Trophoblast cell (in vitro differentiated cells and primary cell): Measurements from ENCODE around the gene TREML4.

Experiments used
- DNase-seq, 2 donors: peaks; one replicate each; pipeline ENCODE4 v3.0.0-alpha.2; 2016
- H2AFZ ChIP-seq: 2 replicates; pipeline ENCODE4 v1.6.1; 2013; ENCODE audit warnings: low read length, moderate library complexity, mild to moderate bottlenecking; ENCODE audit not compliant: insufficient read depth, poor library complexity
- H2AK5ac ChIP-seq: 2 replicates; pipeline ENCODE4 v1.6.1; 2013; ENCODE audit warnings: mild to moderate bottlenecking, low read length
- H2BK120ac ChIP-seq: 2 replicates; pipeline ENCODE4 v1.6.1; 2013; ENCODE audit warnings: low read length, mild to moderate bottlenecking, moderate library complexity; ENCODE audit not compliant: insufficient read depth, poor library complexity
- H2BK12ac ChIP-seq: 2 replicates; pipeline ENCODE4 v1.6.1; 2013; ENCODE audit warnings: mild to moderate bottlenecking, low read length, moderate library complexity
- H2BK5ac ChIP-seq: 2 replicates; pipeline ENCODE4 v1.6.1; 2013; ENCODE audit warnings: low read length, low read depth, moderate library complexity, mild to moderate bottlenecking; ENCODE audit not compliant: poor library complexity
- H3K14ac ChIP-seq: 2 replicates; pipeline ENCODE4 v1.6.1; 2013; ENCODE audit warnings: mild to moderate bottlenecking, low read length
- H3K18ac ChIP-seq: 2 replicates; pipeline ENCODE4 v1.6.1; 2013; ENCODE audit warnings: mild to moderate bottlenecking, low read length
- H3K23ac ChIP-seq: 2 replicates; pipeline ENCODE4 v1.6.1; 2013; ENCODE audit warnings: low read length
- H3K27ac ChIP-seq: 2 replicates; pipeline ENCODE4 v1.5.1; 2013; ENCODE audit warnings: low read depth, mild to moderate bottlenecking, inconsistent platforms, low read length, moderate library complexity
- H3K27me3 ChIP-seq: 2 replicates; pipeline ENCODE4 v1.6.1; 2013; ENCODE audit warnings: inconsistent platforms, mild to moderate bottlenecking, low read length, moderate library complexity; ENCODE audit not compliant: insufficient read depth
- H3K36me3 ChIP-seq, 2 experiments: 1 replicate in 1 of 2; 2 replicates in 1 of 2; pipeline ENCODE4 v1.6.1; 2013; ENCODE audit warnings: low read length in 2 of 2, mild to moderate bottlenecking in 2 of 2, moderate library complexity in 1 of 2; ENCODE audit not compliant: insufficient read depth in 2 of 2, control insufficient read depth in 1 of 2
- H3K4ac ChIP-seq: 2 replicates; pipeline ENCODE4 v1.6.1; 2013; ENCODE audit warnings: low read depth, mild to moderate bottlenecking, low read length, moderate library complexity
- H3K4me1 ChIP-seq, 2 experiments: 1 replicate in 1 of 2; 2 replicates in 1 of 2; pipeline ENCODE4 v1.6.1; 2013; ENCODE audit warnings: low read length in 2 of 2, mild to moderate bottlenecking in 2 of 2, moderate library complexity in 1 of 2; ENCODE audit not compliant: insufficient read depth in 2 of 2, control insufficient read depth in 1 of 2
- H3K4me2 ChIP-seq: 2 replicates; pipeline ENCODE4 v1.6.1; 2013; ENCODE audit warnings: inconsistent platforms, mild to moderate bottlenecking, low read length, moderate library complexity
- H3K4me3 ChIP-seq: 2 replicates; pipeline ENCODE4 v1.5.1; 2013; ENCODE audit warnings: mild to moderate bottlenecking, low read depth, low read length, inconsistent platforms
- H3K79me1 ChIP-seq: one replicate; pipeline ENCODE4 v1.6.1; 2013; ENCODE audit warnings: low read length
- H3K79me2 ChIP-seq: 2 replicates; pipeline ENCODE4 v1.6.1; 2013; ENCODE audit warnings: low read length, mild to moderate bottlenecking; ENCODE audit not compliant: control insufficient read depth, insufficient read depth, poor library complexity
- H3K9ac ChIP-seq: 2 replicates; pipeline ENCODE4 v1.6.1; 2013; ENCODE audit warnings: mild to moderate bottlenecking, low read length
- H3K9me3 ChIP-seq: 2 replicates; pipeline ENCODE4 v1.6.1; 2013; ENCODE audit warnings: low read depth, mild to moderate bottlenecking, control low read depth, inconsistent platforms, low read length; ENCODE audit not compliant: insufficient read depth
- H4K12ac ChIP-seq: 2 replicates; pipeline ENCODE4 v1.6.1; 2013; ENCODE audit warnings: low read depth, mild to moderate bottlenecking, low read length, moderate library complexity
- H4K8ac ChIP-seq: 2 replicates; pipeline ENCODE4 v1.6.1; 2013; ENCODE audit warnings: low read depth, mild to moderate bottlenecking, low read length, moderate library complexity
- H4K91ac ChIP-seq: one replicate; pipeline ENCODE4 v1.6.1; 2013; ENCODE audit warnings: low read depth, mild to moderate bottlenecking, low read length, moderate library complexity
- WGBS: extraction: QIAGEN DNeasy Blood & Tissue Kit; methylation state at CpG from one replicate; pipeline ENCODE4 v1.1.7; 2013; ENCODE audit warnings: missing lambda C conversion rate; ENCODE audit not compliant: insufficient read length, insufficient coverage; ENCODE audit errors: extremely low coverage; 5-methylcytosine and 5-hydroxymethylcytosine counted together

The TREML4 gene

GRCh38 chr6:41258196-41258493 lies 30.0 kb downstream of the TREML4 start:
- Histone ChIP-seq H2BK5ac (no peak overlapping the region), H3K27me3 (no peaks in the 10 kb centered on the region), H3K4ac (no peak overlapping the region), H3K9ac (no peak overlapping the region), H3K4me2 (no peak overlapping the region), H2AK5ac (no peak overlapping the region), H3K4me3 (no peak overlapping the region), H3K36me3 (no peaks in the 10 kb centered on the region), H4K12ac (no peak overlapping the region), H2AFZ (no peak overlapping the region), H4K91ac (no peak overlapping the region), H3K14ac (no peak overlapping the region), H3K79me2 (no peaks in the 10 kb centered on the region), H3K18ac (no peak overlapping the region), H4K8ac (no peak overlapping the region), H2BK120ac (no peak overlapping the region), H3K23ac (no peak overlapping the region), H3K79me1 (no peaks in the 10 kb centered on the region), H3K27ac (no peak overlapping the region), H3K9me3 (peaks cover 5% of the 10 kb centered on the region), H3K4me1 (peaks cover 0 to 6% of the 10 kb centered on the region in 2 experiments), H2BK12ac (no peak overlapping the region)
- WGBS = no CpG with 5 or more reads among the region's 1 CpG
- no peak for DNase-seq

- Histone ChIP-seq H3K14ac (no peak overlapping the region), H3K36me3 (no peaks in the 10 kb centered on the region), H3K79me2 (no peaks in the 10 kb centered on the region), H3K79me1 (no peaks in the 10 kb centered on the region), H3K4me2 (no peak overlapping the region), H3K23ac (no peak overlapping the region), H3K18ac (no peak overlapping the region), H4K8ac (no peak overlapping the region), H3K27ac (no peak overlapping the region), H3K4me1 (peaks cover 0 to 3% of the 10 kb centered on the region in 2 experiments), H3K27me3 (no peaks in the 10 kb centered on the region), H3K4ac (no peak overlapping the region), H2AFZ (no peak overlapping the region), H2BK5ac (no peak overlapping the region), H4K12ac (no peak overlapping the region), H4K91ac (no peak overlapping the region), H2BK120ac (no peak overlapping the region), H3K9me3 (peaks cover 2% of the 10 kb centered on the region), H3K4me3 (no peak overlapping the region), H3K9ac (no peak overlapping the region), H2BK12ac (no peak overlapping the region), H2AK5ac (no peak overlapping the region)
- no CpG with 5 or more reads among the region's 2 CpGs for WGBS
- DNase-seq = no peak
These were observed 34.3 kb downstream of the TREML4 start for GRCh38 chr6:41262401-41262800.

GRCh38 chr6:41263267-41263666 lies 35.1 kb downstream of the TREML4 start:
- no peak overlapping the region for H4K91ac ChIP-seq
- no peak overlapping the region for H3K9ac ChIP-seq
- H2BK12ac ChIP-seq = no peak overlapping the region
- H4K8ac ChIP-seq = no peak overlapping the region
- no peak for DNase-seq
- no peak overlapping the region for H2BK120ac ChIP-seq
- no peaks in the 10 kb centered on the region for H3K9me3 ChIP-seq
- H2AFZ ChIP-seq = no peak overlapping the region
- no CpG with 5 or more reads among the region's 1 CpG for WGBS
- no peak overlapping the region for H3K4me2 ChIP-seq
- no peak overlapping the region for H3K23ac ChIP-seq
- peaks cover 0 to under 1% of the 10 kb centered on the region in 2 experiments for H3K4me1 ChIP-seq
- H4K12ac ChIP-seq = no peak overlapping the region
- H3K4ac ChIP-seq = no peak overlapping the region
- no peak overlapping the region for H2AK5ac ChIP-seq
- H2BK5ac ChIP-seq = no peak overlapping the region
- H3K4me3 ChIP-seq = no peak overlapping the region
- no peak overlapping the region for H3K18ac ChIP-seq
- no peaks in the 10 kb centered on the region for H3K79me2 ChIP-seq
- no peaks in the 10 kb centered on the region for H3K27me3 ChIP-seq
- H3K36me3 ChIP-seq = no peaks in the 10 kb centered on the region
- H3K27ac ChIP-seq = no peak overlapping the region
- no peak overlapping the region for H3K14ac ChIP-seq
- no peaks in the 10 kb centered on the region for H3K79me1 ChIP-seq

GRCh38 chr6:41266541-41266940 lies 38.4 kb downstream of the TREML4 start:
- Histone ChIP-seq H3K79me2 (no peaks in the 10 kb centered on the region), H3K4ac (no peak overlapping the region), H3K27ac (no peak overlapping the region), H3K79me1 (no peaks in the 10 kb centered on the region), H3K9me3 (no peaks in the 10 kb centered on the region), H4K12ac (no peak overlapping the region), H3K18ac (no peak overlapping the region), H3K36me3 (no peaks in the 10 kb centered on the region), H2BK12ac (no peak overlapping the region), H2AK5ac (no peak overlapping the region), H3K9ac (no peak overlapping the region), H2BK120ac (no peak overlapping the region), H4K91ac (no peak overlapping the region), H2BK5ac (no peak overlapping the region), H3K4me3 (no peak overlapping the region), H3K4me2 (no peak overlapping the region), H3K27me3 (no peaks in the 10 kb centered on the region), H3K23ac (no peak overlapping the region), H4K8ac (no peak overlapping the region), H3K4me1 (no peaks in the 10 kb centered on the region), H3K14ac (no peak overlapping the region), H2AFZ (no peak overlapping the region)
- DNase-seq = no peak

GRCh38 chr6:41268478-41268877 lies 40.3 kb downstream of the TREML4 start:
- Histone ChIP-seq H3K23ac (no peak overlapping the region), H4K91ac (no peak overlapping the region), H3K79me1 (no peaks in the 10 kb centered on the region), H3K27me3 (no peaks in the 10 kb centered on the region), H3K27ac (no peak overlapping the region), H4K8ac (no peak overlapping the region), H2AFZ (no peak overlapping the region), H3K9ac (no peak overlapping the region), H3K79me2 (no peaks in the 10 kb centered on the region), H2BK12ac (no peak overlapping the region), H3K36me3 (no peaks in the 10 kb centered on the region), H2BK5ac (no peak overlapping the region), H3K9me3 (peaks cover 2% of the 10 kb centered on the region), H3K18ac (no peak overlapping the region), H2BK120ac (no peak overlapping the region), H3K14ac (no peak overlapping the region), H4K12ac (no peak overlapping the region), H3K4me1 (no peaks in the 10 kb centered on the region), H2AK5ac (no peak overlapping the region), H3K4me3 (no peak overlapping the region), H3K4me2 (no peak overlapping the region), H3K4ac (no peak overlapping the region)
- no peak for DNase-seq
